ENCODE data around the gene NEDD9. TPM values are rescaled to one million over a fixed set of nuclear protein-coding genes. Genes with fewer than 3 reads are reported as not detected.

NEDD9 gene
- total and polyA plus RNA-seq, 2 of the 13 experiments (the other 11 are each of a cell fraction or from before 2014, with no cell fraction given), result 27.1 to 389 TPM

DNA sequence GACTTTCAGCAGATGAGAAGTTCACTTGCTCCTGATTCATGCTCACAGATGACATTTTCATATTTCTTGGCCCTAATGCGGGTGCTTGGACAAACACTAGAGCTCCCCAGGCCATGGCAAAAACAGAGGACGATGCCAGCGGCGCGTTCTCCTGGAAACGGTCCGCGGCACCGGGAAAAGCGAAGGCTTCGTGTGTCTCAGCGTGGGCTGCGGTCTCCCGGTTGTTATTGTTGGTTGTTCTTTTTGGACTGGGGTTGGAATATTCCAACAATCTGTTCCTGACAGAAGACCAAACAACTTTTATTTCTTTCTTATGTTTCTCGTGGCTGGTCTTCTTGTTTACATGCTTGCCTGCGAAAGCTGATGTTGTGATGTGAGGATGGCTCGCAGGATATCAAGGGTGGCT, 46.8 kb upstream of the NEDD9 start:
- no peak overlapping the region for H3K9ac ChIP-seq (ENCODE audit: insufficient read depth, low read depth, low read length)
- no peaks in the 10 kb centered on the region for H3K9me3 ChIP-seq (ENCODE audit: low read length)
- WGBS (ENCODE audit: low lambda C conversion rate), result 96% methylated on average over 17 of the region's 17 CpGs
- DNase-seq (ENCODE audit: low spot score) (no peak), ATAC-seq (no peak), FAIRE-seq (no peak)
- intact Hi-C loops (cut with micrococcal nuclease; ENCODE audit: unreplicated experiment) (no loop called here), in situ Hi-C loops (cut with HindIII; ENCODE audit: extremely low pct_ligation_motif_present, low pct_unique_long_range_greater_than_20kb) (no loop called here)
- H3K36me3 ChIP-seq (replicated peaks in 1 of 2; ENCODE audit: control insufficient read depth in 1 of 2, insufficient read depth in 2 of 2, low read length in 2 of 2), result no peaks in the 10 kb centered on the region
- TF ChIP-seq CBFB (CRISPR knock-in tag; IDR thresholded peaks at IDR 0.05) (no peak), ZNF768 (CRISPR knock-in tag; IDR thresholded peaks at IDR 0.05) (no peak), BRCA1 (CRISPR knock-in tag; IDR thresholded peaks at IDR 0.05) (no peak), SKI (IDR thresholded peaks at IDR 0.05; ENCODE audit: partially characterized antibody) (no peak), SIN3B (IDR thresholded peaks at IDR 0.05; ENCODE audit: low read length) (no peak), TOE1 (CRISPR knock-in tag; IDR thresholded peaks at IDR 0.05) (no peak), ATM (IDR thresholded peaks at IDR 0.05; ENCODE audit: borderline replicate concordance) (no peak), ZNF614 (CRISPR knock-in tag; IDR thresholded peaks at IDR 0.05; ENCODE audit: borderline replicate concordance) (no peak), ZNF83 (CRISPR knock-in tag; IDR thresholded peaks at IDR 0.05; ENCODE audit: borderline replicate concordance) (no peak)
- TF ChIP-seq, protein P1, sequence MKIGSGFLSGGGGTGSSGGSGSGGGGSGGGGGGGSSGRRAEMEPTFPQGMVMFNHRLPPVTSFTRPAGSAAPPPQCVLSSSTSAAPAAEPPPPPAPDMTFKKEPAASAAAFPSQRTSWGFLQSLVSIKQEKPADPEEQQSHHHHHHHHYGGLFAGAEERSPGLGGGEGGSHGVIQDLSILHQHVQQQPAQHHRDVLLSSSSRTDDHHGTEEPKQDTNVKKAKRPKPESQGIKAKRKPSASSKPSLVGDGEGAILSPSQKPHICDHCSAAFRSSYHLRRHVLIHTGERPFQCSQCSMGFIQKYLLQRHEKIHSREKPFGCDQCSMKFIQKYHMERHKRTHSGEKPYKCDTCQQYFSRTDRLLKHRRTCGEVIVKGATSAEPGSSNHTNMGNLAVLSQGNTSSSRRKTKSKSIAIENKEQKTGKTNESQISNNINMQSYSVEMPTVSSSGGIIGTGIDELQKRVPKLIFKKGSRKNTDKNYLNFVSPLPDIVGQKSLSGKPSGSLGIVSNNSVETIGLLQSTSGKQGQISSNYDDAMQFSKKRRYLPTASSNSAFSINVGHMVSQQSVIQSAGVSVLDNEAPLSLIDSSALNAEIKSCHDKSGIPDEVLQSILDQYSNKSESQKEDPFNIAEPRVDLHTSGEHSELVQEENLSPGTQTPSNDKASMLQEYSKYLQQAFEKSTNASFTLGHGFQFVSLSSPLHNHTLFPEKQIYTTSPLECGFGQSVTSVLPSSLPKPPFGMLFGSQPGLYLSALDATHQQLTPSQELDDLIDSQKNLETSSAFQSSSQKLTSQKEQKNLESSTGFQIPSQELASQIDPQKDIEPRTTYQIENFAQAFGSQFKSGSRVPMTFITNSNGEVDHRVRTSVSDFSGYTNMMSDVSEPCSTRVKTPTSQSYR (CRISPR knock-in tag; IDR thresholded peaks at IDR 0.05; ENCODE audit: borderline replicate concordance), result no peak
- TF ChIP-seq, protein P2, sequence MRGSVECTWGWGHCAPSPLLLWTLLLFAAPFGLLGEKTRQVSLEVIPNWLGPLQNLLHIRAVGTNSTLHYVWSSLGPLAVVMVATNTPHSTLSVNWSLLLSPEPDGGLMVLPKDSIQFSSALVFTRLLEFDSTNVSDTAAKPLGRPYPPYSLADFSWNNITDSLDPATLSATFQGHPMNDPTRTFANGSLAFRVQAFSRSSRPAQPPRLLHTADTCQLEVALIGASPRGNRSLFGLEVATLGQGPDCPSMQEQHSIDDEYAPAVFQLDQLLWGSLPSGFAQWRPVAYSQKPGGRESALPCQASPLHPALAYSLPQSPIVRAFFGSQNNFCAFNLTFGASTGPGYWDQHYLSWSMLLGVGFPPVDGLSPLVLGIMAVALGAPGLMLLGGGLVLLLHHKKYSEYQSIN (CRISPR knock-in tag; IDR thresholded peaks at IDR 0.05; ENCODE audit: borderline replicate concordance), result no peak
- TF ChIP-seq, protein P3, sequence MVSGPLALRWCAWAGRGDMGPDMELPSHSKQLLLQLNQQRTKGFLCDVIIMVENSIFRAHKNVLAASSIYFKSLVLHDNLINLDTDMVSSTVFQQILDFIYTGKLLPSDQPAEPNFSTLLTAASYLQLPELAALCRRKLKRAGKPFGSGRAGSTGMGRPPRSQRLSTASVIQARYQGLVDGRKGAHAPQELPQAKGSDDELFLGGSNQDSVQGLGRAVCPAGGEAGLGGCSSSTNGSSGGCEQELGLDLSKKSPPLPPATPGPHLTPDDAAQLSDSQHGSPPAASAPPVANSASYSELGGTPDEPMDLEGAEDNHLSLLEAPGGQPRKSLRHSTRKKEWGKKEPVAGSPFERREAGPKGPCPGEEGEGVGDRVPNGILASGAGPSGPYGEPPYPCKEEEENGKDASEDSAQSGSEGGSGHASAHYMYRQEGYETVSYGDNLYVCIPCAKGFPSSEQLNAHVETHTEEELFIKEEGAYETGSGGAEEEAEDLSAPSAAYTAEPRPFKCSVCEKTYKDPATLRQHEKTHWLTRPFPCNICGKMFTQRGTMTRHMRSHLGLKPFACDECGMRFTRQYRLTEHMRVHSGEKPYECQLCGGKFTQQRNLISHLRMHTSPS (CRISPR knock-in tag; IDR thresholded peaks at IDR 0.05; ENCODE audit: low read depth), result no peak
- TF ChIP-seq, protein P4, sequence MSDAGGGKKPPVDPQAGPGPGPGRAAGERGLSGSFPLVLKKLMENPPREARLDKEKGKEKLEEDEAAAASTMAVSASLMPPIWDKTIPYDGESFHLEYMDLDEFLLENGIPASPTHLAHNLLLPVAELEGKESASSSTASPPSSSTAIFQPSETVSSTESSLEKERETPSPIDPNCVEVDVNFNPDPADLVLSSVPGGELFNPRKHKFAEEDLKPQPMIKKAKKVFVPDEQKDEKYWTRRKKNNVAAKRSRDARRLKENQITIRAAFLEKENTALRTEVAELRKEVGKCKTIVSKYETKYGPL (CRISPR knock-in tag; IDR thresholded peaks at IDR 0.05), result no peak
- TF ChIP-seq, protein P5, sequence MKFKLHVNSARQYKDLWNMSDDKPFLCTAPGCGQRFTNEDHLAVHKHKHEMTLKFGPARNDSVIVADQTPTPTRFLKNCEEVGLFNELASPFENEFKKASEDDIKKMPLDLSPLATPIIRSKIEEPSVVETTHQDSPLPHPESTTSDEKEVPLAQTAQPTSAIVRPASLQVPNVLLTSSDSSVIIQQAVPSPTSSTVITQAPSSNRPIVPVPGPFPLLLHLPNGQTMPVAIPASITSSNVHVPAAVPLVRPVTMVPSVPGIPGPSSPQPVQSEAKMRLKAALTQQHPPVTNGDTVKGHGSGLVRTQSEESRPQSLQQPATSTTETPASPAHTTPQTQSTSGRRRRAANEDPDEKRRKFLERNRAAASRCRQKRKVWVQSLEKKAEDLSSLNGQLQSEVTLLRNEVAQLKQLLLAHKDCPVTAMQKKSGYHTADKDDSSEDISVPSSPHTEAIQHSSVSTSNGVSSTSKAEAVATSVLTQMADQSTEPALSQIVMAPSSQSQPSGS (CRISPR knock-in tag; IDR thresholded peaks at IDR 0.05), result no peak
- POLR2A ChIA-PET, result interaction anchor here (0.9 to 3.2 kb wide), 2 partner anchors 47 to 59 kb away, joined by 3 to 13 read pairs; partner anchors contain the start of gene NEDD9
- H3K27me3 ChIP-seq (ENCODE audit: control insufficient read depth in 1 of 2, insufficient read depth in 2 of 2, low read length in 2 of 2), result no peaks in the 10 kb centered on the region; a peak in 1 of 5 replicates
- BruUV-seq (replicated peaks), result no TSS peak
- no peak overlapping the region for H3K4me3 ChIP-seq (replicated peaks in 1 of 3; ENCODE audit: insufficient read depth in 1 of 3, low read depth in 2 of 3, low read length in 3 of 3)
- peaks cover 68% of the 10 kb centered on the region for H3K4me1 ChIP-seq (ENCODE audit: insufficient read depth, low read length)
- CTCF ChIA-PET (ENCODE audit: low intra/inter-chr PET ratio, low total read pairs), result no interaction called here
- no peak overlapping the region for H2AFZ ChIP-seq (ENCODE audit: low read length)
- no peaks in the 10 kb centered on the region for H4K20me1 ChIP-seq (ENCODE audit: insufficient read depth, low read length)
- H3K27ac ChIP-seq (ENCODE audit: extremely low read length, insufficient read depth, low read length), result no peak overlapping the region
- no peak overlapping the region for H3K4me2 ChIP-seq (ENCODE audit: low read depth, low read length)
- no peaks in the 10 kb centered on the region for H3K79me2 ChIP-seq (ENCODE audit: insufficient read depth, low read length)

Measured in HepG2 (cell line).